PFSK-1 (cell line): ENCODE results near the gene BRI3.

Experiments
- FOXP2 ChIP-seq: optimal IDR thresholded peaks from 2 replicates; pipeline ENCODE3; 2011; ENCODE audit warnings: borderline replicate concordance, control low read depth, inconsistent platforms; ENCODE audit not compliant: insufficient read depth; ENCODE audit errors: extremely low read length, extremely low read depth
- POLR2AphosphoS5 ChIP-seq: IDR thresholded peaks from 2 replicates; pipeline ENCODE4 v1.6.1; 2012; ENCODE audit warnings: low read depth, mild to moderate bottlenecking, control low read depth, low read length, moderate library complexity
- SIN3A ChIP-seq: IDR thresholded peaks from 2 replicates; pipeline ENCODE4 v1.6.1; 2012; ENCODE audit warnings: mild to moderate bottlenecking, low read length, moderate library complexity, borderline replicate concordance; ENCODE audit not compliant: insufficient read depth
- TAF1 ChIP-seq: IDR thresholded peaks from 2 replicates; pipeline ENCODE4 v1.6.1; 2012; ENCODE audit warnings: low read length, control low read depth, borderline replicate concordance; ENCODE audit not compliant: insufficient read depth
- TF ChIP-seq, protein P1 (sequence below), 2 experiments: IDR thresholded peaks; 2 replicates each; pipeline versions ENCODE4 v1.6.1 to v1.8.0; 2011 to 2012; ENCODE audit warnings: low read depth in 2 of 2, low read length in 2 of 2, control low read depth in 1 of 2, inconsistent platforms in 1 of 2, mild to moderate bottlenecking in 1 of 2, moderate library complexity in 1 of 2; ENCODE audit not compliant: insufficient read depth in 1 of 2

BRI3 gene

DNA sequence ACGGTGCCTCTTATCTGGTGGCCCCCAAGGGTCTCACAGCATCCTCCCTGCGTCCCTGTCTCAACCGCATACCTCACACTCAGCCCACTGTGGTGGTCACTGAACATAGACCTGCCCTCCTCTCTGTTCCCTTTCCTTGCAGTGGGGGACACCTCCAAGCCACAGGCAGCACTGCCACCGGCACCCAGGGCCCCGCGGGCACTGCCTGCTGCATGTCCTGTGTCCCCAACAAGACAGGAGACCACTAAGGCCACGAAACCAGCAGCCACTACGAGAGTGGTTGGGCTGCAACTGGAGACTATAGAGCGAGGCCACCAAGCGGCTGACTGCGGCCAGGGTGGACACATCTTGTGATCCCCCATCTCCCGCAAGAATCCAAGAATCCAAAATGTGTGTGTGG is 15.3 kb downstream of the BRI3 start:
- TF ChIP-seq SIN3A: no peak
- TF ChIP-seq, protein P1, sequence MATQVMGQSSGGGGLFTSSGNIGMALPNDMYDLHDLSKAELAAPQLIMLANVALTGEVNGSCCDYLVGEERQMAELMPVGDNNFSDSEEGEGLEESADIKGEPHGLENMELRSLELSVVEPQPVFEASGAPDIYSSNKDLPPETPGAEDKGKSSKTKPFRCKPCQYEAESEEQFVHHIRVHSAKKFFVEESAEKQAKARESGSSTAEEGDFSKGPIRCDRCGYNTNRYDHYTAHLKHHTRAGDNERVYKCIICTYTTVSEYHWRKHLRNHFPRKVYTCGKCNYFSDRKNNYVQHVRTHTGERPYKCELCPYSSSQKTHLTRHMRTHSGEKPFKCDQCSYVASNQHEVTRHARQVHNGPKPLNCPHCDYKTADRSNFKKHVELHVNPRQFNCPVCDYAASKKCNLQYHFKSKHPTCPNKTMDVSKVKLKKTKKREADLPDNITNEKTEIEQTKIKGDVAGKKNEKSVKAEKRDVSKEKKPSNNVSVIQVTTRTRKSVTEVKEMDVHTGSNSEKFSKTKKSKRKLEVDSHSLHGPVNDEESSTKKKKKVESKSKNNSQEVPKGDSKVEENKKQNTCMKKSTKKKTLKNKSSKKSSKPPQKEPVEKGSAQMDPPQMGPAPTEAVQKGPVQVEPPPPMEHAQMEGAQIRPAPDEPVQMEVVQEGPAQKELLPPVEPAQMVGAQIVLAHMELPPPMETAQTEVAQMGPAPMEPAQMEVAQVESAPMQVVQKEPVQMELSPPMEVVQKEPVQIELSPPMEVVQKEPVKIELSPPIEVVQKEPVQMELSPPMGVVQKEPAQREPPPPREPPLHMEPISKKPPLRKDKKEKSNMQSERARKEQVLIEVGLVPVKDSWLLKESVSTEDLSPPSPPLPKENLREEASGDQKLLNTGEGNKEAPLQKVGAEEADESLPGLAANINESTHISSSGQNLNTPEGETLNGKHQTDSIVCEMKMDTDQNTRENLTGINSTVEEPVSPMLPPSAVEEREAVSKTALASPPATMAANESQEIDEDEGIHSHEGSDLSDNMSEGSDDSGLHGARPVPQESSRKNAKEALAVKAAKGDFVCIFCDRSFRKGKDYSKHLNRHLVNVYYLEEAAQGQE (IDR thresholded peaks at IDR 0.05; ENCODE audit: insufficient read depth in 1 of 2, low read depth in 2 of 2, low read length in 2 of 2): no peak

DNA sequence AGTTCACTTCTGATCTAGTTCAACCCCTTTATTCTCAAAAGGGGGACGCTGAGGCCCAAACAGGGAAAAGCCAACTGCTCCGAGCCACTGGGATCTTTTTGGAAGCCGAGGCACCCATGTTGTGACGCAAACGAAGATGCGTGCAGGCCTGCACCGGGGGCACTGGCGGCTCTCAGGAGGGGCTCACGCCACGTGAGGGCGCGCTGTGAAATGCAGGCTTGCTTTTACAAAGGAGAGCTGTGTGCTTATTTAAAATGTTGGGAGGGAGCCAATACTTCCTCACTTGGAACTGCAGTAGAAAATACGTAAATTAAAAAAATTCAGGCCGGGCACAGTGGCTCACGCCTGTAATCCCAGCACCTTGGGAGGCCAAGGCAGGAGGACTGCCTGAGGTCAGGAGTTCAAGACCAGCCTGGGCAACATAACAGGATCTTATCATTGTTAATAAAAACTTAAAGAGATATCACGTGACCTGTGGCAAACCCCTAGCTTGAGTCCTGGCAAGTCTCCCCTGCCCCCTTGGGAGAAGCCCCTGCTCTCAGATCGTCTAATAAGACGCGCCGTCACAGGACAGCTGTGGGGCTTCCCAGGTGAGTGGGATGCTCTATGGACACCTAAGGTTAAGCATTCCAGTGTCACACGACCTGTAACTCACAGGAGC is 16.3 kb downstream of the BRI3 start:
- TF ChIP-seq SIN3A (no peak), FOXP2 (no peak), POLR2AphosphoS5 (no peak), TAF1 (no peak)
- TF ChIP-seq, protein P1 (IDR thresholded peaks at IDR 0.05; ENCODE audit: insufficient read depth in 1 of 2, low read depth in 2 of 2, low read length in 2 of 2): no peak

DNA sequence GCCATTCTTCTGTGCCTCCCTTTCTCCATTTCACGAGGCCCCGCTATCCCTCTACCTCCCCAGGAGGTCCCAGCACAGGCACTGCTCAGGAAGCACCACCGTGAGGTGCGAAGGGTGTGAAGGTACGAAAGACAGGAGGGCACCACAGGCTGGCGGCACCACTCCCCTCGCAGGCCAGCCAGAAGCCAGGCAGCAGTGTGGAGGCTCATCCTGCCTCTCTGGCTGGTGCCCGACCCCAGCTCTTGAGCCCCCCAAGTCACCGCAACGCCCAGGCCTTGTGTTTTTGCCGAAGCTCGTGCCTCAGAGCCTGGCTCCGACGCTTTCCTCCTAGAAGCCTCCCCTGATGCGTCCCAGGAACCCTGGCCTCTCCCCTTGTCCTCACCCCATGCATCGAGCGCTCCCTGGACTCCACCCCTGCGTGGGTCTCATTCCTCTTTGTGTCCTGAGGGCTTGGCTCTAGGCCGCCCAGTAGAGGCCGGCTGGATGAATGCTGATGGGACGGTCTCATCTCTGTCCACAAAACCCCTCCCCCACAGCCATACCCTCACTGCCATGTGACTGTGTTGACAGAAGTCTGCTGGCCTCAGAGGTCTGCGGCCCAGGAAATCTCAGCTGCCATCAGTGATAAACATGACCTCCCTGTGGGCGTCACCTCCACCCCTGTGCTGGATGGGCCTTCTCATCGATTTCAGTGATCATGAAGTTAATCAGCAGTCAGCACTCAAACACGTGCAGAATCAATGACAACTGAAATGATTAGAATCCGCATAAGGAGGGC is 19.3 kb downstream of the BRI3 start:
- no peak for TF ChIP-seq SIN3A
- TF ChIP-seq POLR2AphosphoS5: no peak
- TF ChIP-seq, protein P1 (IDR thresholded peaks at IDR 0.05; ENCODE audit: insufficient read depth in 1 of 2, low read depth in 2 of 2, low read length in 2 of 2): no peak
- TF ChIP-seq TAF1: no peak
- TF ChIP-seq FOXP2: no peak

DNA sequence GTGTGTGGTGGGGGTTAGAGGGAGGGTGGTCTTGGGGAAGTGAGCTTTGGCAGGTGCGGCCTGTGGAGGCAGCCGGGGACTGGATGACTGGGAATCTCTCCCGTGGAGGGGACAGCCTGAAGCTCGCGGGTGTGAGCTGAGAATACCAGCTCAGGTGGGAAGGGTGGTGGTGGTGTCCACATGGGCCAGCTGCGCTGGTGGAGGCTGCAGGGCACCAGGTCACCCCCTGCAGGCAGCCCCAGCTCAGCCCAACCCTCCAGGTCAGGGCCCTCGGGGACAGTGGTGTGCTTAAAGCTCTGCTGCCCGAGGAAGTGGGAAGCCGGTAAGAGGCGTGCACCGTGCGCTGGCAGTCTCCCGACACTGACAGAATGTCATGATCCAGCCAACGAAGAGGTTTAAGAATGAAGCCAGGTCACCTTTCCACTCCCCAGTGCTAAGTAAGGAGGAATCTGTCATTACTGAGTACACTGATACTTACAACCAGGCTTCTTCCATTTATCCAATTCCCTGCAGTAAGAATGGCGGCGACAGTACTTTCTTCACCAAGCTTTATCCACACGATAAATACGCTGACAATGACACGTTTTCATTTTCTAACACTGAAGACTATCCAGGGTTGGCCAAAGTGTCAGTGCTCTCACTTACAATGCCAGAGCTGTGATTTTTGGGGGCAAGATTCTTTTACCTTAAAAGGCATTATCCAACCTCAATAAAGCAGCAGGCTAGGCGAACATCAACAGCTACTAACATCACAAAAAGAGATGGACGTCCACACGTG is 20.4 kb downstream of the BRI3 start:
- TF ChIP-seq FOXP2 (no peak), TAF1 (no peak), SIN3A (no peak), POLR2AphosphoS5 (no peak)
- TF ChIP-seq, protein P1 (IDR thresholded peaks at IDR 0.05; ENCODE audit: insufficient read depth in 1 of 2, low read depth in 2 of 2, low read length in 2 of 2): no peak
